Naive thymus-derived CD8-positive, alpha-beta T cell (primary cell): ENCODE data around the gene TTBK2. TPM values are rescaled to one million over a fixed set of nuclear protein-coding genes. Genes with fewer than 3 reads are reported as not detected.
A peak's percentile ranks its signal among the peaks of the same experiment; 100 is the strongest.
"Not testable (repeated sequence)": the region's sequence is repeated elsewhere in the genome, so short reads cannot be mapped to it uniquely, and the experiment has no call there.

Experiments
- ATAC-seq, 2 donors: fragments of 150-1000 bp; cut with Tn5 transposase in 1 of 2; sonication (Bioruptor Pico), chemical (Tn5 transposase) in 1 of 2; 1 replicate in 1 of 2; 2 replicates in 1 of 2; pipeline ENCODE4 v1.10.0; 2021; ENCODE audit warnings: mild to moderate bottlenecking in 2 of 2, moderate library complexity in 2 of 2
- POLR2A ChIA-PET: fragments of 350-600 bp; sonication (Branson Sonifier 250); formaldehyde crosslinking; loops from one replicate; lab custom pipeline; 2021; ENCODE audit warnings: antibody characterized with exemption; lab: Charles Lee
- DNase-seq, 10 donors: peaks; one replicate each; pipeline versions ENCODE4 v3.0.0 to v3.0.0-alpha.2; 2020 to 2022
- H3K27ac Mint-ChIP-seq, 10 donors: one replicate each; pipeline ENCODE4 v1.8.0; 2020 to 2022; ENCODE audit warnings: mild to moderate bottlenecking in 10 of 10, mixed read lengths in 10 of 10, moderate library complexity in 4 of 10, inconsistent platforms in 1 of 10
- H3K27me3 Mint-ChIP-seq, 5 donors: one replicate each; pipeline ENCODE4 v1.8.0; 2021 to 2022; ENCODE audit warnings: mixed read lengths in 5 of 5
- H3K36me3 Mint-ChIP-seq, 3 donors: one replicate each; pipeline ENCODE4 v1.8.0; 2020 to 2022; ENCODE audit warnings: mixed read lengths in 3 of 3, mild to moderate bottlenecking in 2 of 3, inconsistent platforms in 1 of 3
- H3K4me1 Mint-ChIP-seq, 4 donors: one replicate each; pipeline ENCODE4 v1.8.0; 2021 to 2022; ENCODE audit warnings: mixed read lengths in 4 of 4
- H3K4me3 Mint-ChIP-seq, 10 donors: one replicate each; pipeline ENCODE4 v1.8.0; 2020 to 2022; ENCODE audit warnings: mild to moderate bottlenecking in 10 of 10, mixed read lengths in 10 of 10, moderate library complexity in 6 of 10, inconsistent platforms in 1 of 10
- H3K9me3 Mint-ChIP-seq, 9 donors: one replicate each; pipeline ENCODE4 v1.8.0; 2020 to 2022; ENCODE audit warnings: mixed read lengths in 9 of 9, mild to moderate bottlenecking in 3 of 9, inconsistent platforms in 1 of 9, moderate library complexity in 1 of 9
- polyA plus RNA-seq, 3 donors: library from polyadenylated mRNA; unstranded; fragments of 300-500 nt; fragmentation: Illumina TruSeq; gene quantifications; one replicate each; pipeline ENCODE4 v1.2.3, GENCODE V29; 2021
- total RNA-seq, 8 experiments: library from RNA in 2 of 8; stranded (reverse) in 2 of 8; gene quantifications; one replicate each; pipeline ENCODE4 v1.2.3 and lab custom pipeline; 2021 to 2026

TTBK2 gene
- total and polyA plus RNA-seq, 5 experiments from 2014 or later: 11.2 to 32.1 (median 13.4) TPM

DNA sequence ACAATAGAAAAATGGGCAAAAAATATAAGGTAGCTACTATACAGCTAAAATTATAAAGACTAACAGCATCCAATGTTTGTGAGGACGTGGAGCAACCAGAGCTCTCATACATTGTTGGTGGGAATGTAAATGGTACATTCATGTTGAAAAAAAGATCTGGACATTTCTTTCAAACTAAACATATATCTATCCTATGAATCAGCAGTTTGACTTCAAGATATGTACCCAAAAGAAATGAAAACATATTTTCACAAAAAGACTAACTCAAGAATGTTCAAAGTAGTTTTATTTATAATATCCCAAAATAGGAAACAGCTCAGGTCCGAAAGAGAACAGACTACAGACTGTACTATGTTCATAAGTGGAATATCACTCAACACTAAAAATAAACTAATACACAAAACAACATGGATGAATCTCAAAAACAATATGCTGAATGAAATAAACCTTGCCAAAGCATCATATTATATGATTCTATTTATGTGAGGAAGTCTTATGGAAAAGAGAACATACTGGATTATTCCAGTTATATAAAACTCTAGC, 8.8 kb upstream of the TTBK2 start:
- H3K27me3 Mint-ChIP-seq: no peaks in the 10 kb centered on the region
- peaks cover 0 to 3% (median 0%) of the 10 kb centered on the region in 4 donors for H3K4me1 Mint-ChIP-seq
- H3K36me3 Mint-ChIP-seq: no peaks in the 10 kb centered on the region
- POLR2A ChIA-PET: no interaction called here
- ATAC-seq (no peak), DNase-seq (no peak)
- H3K27ac Mint-ChIP-seq: no peak overlapping the region
- H3K9me3 Mint-ChIP-seq: no peaks in the 10 kb centered on the region
- H3K4me3 Mint-ChIP-seq: no peak overlapping the region

DNA sequence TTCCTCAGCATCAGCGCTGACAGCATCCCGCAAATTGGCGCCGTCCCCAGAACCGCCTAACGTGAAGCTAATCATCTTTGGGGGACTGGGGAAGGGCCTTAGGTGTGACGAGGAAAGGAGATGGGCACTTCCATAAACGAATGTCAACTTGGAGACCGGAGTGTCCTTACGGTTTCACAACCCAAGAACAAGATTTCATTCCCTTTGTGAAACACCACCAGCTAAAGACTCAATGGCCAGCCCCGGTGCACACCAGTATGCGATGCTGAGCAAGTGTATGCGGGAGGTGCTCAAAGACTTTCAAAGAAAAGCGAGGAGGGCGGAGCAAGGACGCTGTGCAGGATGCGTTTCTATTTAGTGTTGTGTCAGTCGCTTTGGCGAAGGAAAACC, 759 bp upstream of the TTBK2 start:
- POLR2A ChIA-PET: no interaction called here
- peak; percentile 27 to 34 for ATAC-seq
- Mint-ChIP-seq H3K36me3 (no peaks in the 10 kb centered on the region), H3K27ac (peak overlapping the region; percentile 89 to 98 (median 92)), H3K27me3 (no peaks in the 10 kb centered on the region), H3K9me3 (no peaks in the 10 kb centered on the region), H3K4me3 (peak overlapping the region; percentile 91 to 99 (median 96)), H3K4me1 (peaks cover 20 to 37% (median 29%) of the 10 kb centered on the region in 4 donors)
- DNase-seq: peak in 9 of 10 donors; percentile 8 to 67 (median 33)

DNA sequence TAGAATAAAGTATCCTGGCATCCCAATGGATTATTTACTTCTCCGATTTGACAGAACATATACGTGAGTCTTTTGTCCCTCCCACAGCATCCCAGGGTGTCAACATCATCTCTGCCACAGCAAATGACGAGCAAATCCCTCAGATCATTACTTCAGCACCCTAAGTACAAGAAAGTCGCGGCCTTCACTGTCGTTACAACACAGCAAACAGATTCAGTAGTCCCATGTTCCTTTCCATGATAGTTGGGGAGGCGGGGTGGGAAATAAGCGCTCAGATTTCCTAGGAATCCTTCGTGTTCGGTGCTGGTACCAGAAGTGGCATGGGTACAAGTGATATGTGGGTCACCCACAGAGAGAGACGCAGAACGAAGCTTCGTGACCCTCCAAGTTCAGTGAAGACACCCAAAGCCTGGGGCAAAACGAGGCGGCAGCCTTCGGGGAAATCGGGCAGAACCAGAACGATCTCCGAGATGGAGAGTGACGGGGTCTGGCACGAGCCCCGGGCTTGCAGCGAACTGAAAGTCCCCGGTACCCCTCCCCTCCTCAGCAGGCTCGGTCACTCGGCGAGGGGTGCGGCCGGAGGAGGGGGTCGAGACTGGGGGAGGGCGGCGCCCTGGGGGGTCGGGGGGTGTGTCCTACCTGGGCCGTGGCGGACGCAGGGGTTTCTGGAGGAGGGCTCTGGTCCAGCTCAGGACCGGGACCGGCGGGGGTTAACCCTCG, 619 bp downstream of the TTBK2 start:
- Mint-ChIP-seq H3K4me1 (peaks cover 21 to 50% (median 33%) of the 10 kb centered on the region in 4 donors), H3K9me3 (no peaks in the 10 kb centered on the region), H3K36me3 (no peaks in the 10 kb centered on the region), H3K4me3 (peak overlapping the region; percentile 90 to 99 (median 96)), H3K27me3 (no peaks in the 10 kb centered on the region), H3K27ac (peak overlapping the region in 9 of 10 donors; percentile 86 to 98 (median 94))
- ATAC-seq: peak; percentile 4 to 18
- POLR2A ChIA-PET: interaction anchor here (0.7 kb wide), 1 partner anchor 183 kb away, joined by 3 read pairs; the partner anchor contains the start of gene CDAN1
- peak; percentile 16 to 70 (median 40) for DNase-seq

DNA sequence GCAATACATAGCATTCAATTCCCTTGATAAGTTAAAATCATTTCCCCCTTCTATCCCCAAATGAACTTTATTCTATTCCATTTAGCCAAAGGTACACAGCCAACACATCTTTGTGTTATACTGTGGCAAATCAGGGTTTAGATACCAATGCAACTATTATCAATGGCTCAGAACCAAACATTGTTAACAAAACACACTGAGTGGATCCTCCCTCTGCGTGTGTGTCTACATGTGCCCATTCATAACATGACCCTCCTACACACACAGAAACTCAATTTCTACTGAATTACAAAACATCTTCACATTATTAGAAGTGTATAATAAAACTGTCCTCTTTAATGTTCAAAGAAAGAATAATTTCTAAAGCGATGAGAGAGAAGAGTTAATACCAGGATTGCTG, 1.3 kb downstream of the TTBK2 start:
- Mint-ChIP-seq H3K9me3 (no peaks in the 10 kb centered on the region), H3K36me3 (no peaks in the 10 kb centered on the region), H3K27ac (peak overlapping the region in 9 of 10 donors; percentile 86 to 98 (median 94)), H3K4me1 (peaks cover 21 to 55% (median 39%) of the 10 kb centered on the region in 4 donors), H3K27me3 (no peaks in the 10 kb centered on the region), H3K4me3 (peak overlapping the region; percentile 90 to 99 (median 96))
- DNase-seq (no peak), ATAC-seq (no peak)
- POLR2A ChIA-PET: interaction anchor here (0.7 kb wide), 1 partner anchor 599 kb away, joined by 3 read pairs; no protein-coding TSS in a partner anchor

DNA sequence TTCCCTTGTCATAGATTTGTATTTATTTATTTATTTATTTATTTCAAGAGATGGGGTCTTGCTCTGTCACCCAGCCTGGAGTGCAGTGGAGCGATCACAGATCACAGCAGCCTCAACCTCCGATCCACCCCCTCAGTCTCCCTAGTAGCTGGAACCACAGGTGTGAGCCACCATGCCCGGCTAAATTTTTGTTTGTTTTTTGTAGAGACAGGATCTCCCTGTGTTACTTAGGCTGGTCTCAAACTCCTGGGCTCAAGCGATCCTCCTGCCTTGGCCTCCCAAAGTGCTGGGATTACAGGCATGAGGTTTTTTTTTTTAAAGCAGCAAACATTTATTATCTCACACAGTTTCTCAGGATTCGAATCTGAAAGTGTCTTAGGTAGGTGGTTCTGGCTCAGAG, 2.5 kb downstream of the TTBK2 start:
- Mint-ChIP-seq H3K4me3 (peak overlapping the region in 2 of 10 donors; percentile 22 to 37), H3K9me3 (no peaks in the 10 kb centered on the region), H3K4me1 (peaks cover 21 to 56% (median 40%) of the 10 kb centered on the region in 4 donors), H3K27ac (no peak overlapping the region), H3K36me3 (no peaks in the 10 kb centered on the region), H3K27me3 (no peaks in the 10 kb centered on the region)
- DNase-seq (no peak), ATAC-seq (no peak)
- POLR2A ChIA-PET: no interaction called here

DNA sequence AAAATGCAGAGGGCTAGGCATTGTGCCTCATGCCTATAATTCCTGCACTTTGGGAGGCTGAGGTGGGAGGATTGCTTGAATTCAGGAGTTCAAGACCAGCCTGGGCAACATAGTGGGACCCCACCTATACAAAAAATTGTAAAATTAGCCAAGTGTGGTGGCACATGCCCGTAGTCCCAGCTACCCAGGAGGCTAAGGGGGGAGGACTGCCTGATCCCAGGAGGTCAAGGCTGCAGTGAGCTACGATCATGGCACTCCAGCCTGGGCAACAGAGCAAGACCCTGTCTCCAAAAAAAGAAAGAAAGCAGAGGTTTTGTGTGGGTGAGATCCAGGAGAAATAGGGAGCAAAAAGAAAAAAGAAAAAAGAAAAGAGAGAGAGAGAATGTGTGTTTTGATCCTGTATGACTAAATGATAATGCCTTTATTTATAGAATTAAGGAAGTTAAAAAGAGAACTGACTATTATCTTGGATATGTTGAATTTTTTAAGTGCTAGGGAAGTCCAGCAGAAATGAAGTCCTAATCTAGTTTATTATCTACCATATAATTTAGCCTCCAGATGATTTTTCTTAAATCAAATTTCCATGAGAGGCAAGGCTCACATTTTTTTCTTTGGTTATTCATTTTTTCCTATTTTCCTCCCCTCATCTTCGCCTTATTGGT, 4.8 kb downstream of the TTBK2 start:
- DNase-seq: no peak
- Mint-ChIP-seq H3K27me3 (no peaks in the 10 kb centered on the region), H3K4me1 (peaks cover 23 to 56% (median 40%) of the 10 kb centered on the region in 4 donors), H3K9me3 (no peaks in the 10 kb centered on the region), H3K36me3 (no peaks in the 10 kb centered on the region), H3K4me3 (peak overlapping the region in 1 of 10 donors; percentile 39), H3K27ac (peak overlapping the region in 1 of 10 donors; percentile 48)
- POLR2A ChIA-PET: no interaction called here
- ATAC-seq: no peak

DNA sequence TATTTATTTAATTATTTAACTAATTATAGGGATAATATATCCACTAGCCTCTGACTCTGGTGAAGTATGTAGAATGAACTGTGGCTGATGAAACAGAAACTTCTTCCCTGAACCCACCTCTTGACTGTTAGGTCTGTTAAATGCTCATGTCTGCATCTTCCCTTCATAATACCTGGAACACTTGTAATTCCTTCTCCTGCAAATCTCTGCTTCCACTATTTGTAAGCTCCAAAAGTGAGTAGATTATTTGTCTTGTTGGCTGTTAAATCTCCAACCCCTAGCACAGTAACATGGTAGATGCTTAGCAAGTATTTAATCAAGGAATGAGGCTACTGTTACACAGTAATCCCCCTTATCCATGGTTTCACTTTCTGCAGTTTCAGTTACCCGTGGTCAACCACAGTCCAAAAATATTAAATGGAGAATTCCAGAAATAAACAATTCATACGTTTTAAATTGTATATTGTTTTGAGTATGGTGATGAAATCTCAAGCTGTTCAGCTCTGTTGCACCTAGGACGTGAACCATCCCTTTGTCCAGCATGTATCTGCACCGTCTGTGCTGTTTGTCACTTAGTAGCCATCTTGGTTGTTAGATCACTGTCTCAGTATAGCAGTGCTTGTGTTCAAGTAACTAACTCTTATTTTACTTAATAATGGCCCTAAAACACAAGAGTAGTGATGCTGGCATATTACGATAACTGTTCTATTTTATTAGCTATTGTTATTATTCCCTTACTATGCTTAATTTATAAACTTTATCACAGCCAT, 5.7 kb downstream of the TTBK2 start:
- ATAC-seq (no peak), DNase-seq (no peak)
- H3K4me3 Mint-ChIP-seq: peak overlapping the region in 5 of 10 donors; percentile 18 to 24 (median 21)
- no peaks in the 10 kb centered on the region for H3K9me3 Mint-ChIP-seq
- no peak overlapping the region for H3K27ac Mint-ChIP-seq
- H3K36me3 Mint-ChIP-seq: no peaks in the 10 kb centered on the region
- POLR2A ChIA-PET: no interaction called here
- H3K4me1 Mint-ChIP-seq: peaks cover 22 to 56% (median 44%) of the 10 kb centered on the region in 4 donors
- H3K27me3 Mint-ChIP-seq: no peaks in the 10 kb centered on the region

DNA sequence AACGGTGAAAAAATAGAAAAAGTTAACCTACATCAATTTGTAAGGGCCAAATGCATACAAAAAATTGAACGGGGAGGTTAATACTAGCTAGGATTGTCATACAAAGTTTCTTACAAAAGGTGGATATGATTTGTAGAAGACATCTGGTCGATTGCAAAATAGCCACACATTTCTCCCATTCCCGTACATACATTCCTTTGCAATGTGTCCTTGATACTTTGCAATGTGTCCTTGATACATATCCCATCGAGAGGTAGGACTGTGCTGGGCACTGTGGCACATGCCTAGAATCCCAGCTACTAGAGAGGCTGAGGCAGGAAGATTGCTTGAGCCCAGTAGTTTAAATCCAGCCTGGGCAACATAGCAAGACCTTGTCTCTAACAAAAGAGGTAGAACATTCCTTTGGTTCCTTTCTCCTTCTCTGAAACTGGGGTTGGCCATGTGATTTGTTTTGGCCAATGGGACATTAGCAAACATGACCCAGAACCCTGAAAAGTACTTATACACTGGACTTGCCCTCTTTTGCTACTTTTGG, 9.5 kb downstream of the TTBK2 start:
- no peak for ATAC-seq
- Mint-ChIP-seq H3K4me3 (no peak overlapping the region), H3K4me1 (peaks cover 20 to 43% (median 36%) of the 10 kb centered on the region in 4 donors), H3K9me3 (no peaks in the 10 kb centered on the region), H3K27me3 (no peaks in the 10 kb centered on the region), H3K36me3 (peaks cover 0 to 4% (median 2%) of the 10 kb centered on the region in 3 donors), H3K27ac (no peak overlapping the region)
- no peak for DNase-seq
- POLR2A ChIA-PET: no interaction called here

DNA sequence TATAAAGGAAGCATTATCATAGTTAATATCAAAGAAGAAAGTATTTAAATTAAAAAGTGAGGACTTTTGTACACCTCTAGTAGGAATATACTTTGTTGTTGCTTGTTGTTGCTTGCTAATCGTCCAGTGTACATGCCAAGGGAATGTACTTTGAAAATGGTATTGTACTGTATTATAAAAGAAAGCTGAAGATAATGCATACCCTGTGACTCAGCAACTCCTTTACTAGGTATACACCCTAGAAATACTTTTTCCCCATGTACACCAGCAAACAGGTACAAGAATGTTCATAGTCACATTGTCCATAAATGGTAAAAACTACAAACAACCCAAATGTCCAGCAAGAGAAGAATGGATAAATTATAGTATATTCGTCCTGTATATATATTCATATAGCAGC, 12.0 kb downstream of the TTBK2 start:
- no peak overlapping the region for H3K4me3 Mint-ChIP-seq

DNA sequence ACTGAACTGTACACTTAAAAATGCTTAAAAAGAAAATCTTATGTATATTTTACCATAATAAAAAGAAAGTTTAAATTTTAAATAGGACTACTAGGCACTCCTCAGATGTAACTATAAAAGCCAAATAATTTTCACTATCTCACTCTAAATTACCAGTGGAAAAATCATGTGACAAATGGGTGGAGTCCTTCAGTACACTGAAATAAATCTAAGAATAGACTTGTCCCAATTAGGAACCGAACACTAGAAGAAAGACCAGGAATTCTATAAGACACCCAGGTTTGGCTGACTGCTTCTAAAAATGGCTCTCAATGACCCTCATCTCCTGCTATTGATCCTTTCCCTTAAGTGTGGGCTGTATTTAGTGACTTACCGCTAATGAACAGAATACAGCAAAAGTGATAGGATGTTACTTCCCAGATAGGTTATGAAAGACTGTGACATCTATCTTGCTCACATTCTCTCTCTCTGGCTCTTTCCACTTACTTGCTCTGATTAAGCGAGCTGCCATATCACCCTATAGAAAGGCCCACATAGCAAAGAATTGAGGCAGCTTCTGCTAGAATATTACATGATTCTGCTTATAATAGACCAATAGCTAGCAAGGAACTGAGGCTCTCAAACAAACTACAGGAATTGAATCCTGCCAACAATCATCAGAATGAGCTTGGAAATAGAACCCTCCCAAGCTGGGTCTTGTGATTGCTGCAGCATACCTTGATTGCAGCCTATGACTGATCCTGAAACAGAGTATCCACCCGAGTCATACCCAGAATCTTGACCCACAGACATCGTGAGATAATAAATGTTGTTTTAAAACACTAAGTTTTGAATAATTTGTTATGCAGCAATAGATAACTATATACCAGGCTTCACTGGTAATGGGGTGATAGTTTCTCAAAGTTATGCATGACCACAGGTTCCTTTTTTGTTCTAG, 16.9 kb downstream of the TTBK2 start:
- POLR2A ChIA-PET: no interaction called here
- no peaks in the 10 kb centered on the region for H3K27me3 Mint-ChIP-seq
- no peak for DNase-seq
- peaks cover 6 to 11% (median 9%) of the 10 kb centered on the region in 4 donors for H3K4me1 Mint-ChIP-seq
- no peak overlapping the region for H3K27ac Mint-ChIP-seq
- H3K4me3 Mint-ChIP-seq: no peak overlapping the region
- H3K36me3 Mint-ChIP-seq: peaks cover 0 to 7% (median 4%) of the 10 kb centered on the region in 3 donors
- ATAC-seq: no peak
- no peaks in the 10 kb centered on the region for H3K9me3 Mint-ChIP-seq

More for the DNA sequence above, 12.0 kb downstream of the TTBK2 start:
- no peak for ATAC-seq
- Mint-ChIP-seq H3K36me3 (peaks cover 0 to 4% (median 4%) of the 10 kb centered on the region in 3 donors), H3K9me3 (no peaks in the 10 kb centered on the region), H3K4me1 (peaks cover 21 to 37% (median 26%) of the 10 kb centered on the region in 4 donors), H3K27ac (no peak overlapping the region), H3K27me3 (no peaks in the 10 kb centered on the region)
- POLR2A ChIA-PET: no interaction called here
- DNase-seq: no peak

DNA sequence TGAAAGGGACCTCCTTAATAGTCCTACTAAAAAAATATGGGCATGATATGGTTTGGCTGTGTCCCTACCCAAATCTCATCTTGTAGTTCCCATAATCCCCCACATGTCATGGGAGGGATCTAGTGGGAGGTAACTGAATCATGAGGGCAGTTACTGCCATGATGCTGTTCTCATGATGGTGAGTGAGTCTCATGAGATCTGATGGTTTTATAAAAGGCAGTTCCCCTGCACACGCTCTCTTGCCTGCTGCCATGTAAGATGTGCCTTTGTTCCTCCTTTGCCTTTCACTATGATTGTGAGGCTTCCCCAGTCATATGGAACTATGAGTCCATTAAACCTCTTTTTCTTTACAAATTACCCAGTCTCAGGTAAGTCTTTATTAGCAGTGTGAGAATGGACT, 26.7 kb downstream of the TTBK2 start:
- Mint-ChIP-seq H3K9me3 (peaks cover 0 to 10% (median 7%) of the 10 kb centered on the region in 9 donors), H3K36me3 (peaks cover 6 to 20% (median 9%) of the 10 kb centered on the region in 3 donors), H3K4me1 (peaks cover 4 to 16% (median 12%) of the 10 kb centered on the region in 4 donors)
- H3K27ac Mint-ChIP-seq, H3K27me3 Mint-ChIP-seq, H3K4me3 Mint-ChIP-seq, DNase-seq, ATAC-seq: not testable (repeated sequence)
- POLR2A ChIA-PET: interaction anchor here (1.2 kb wide), 1 partner anchor 158 kb away, joined by 3 read pairs; no protein-coding TSS in a partner anchor
